Activated T-helper 9 cell treated with anti-CD3 and anti-CD28 coated beads, Interleukin-2, amount 50 U/mL, for 16 hours (primary cell): ENCODE measurements around the gene SDCCAG8.
"Not testable (repeated sequence)": the region's sequence is repeated elsewhere in the genome, so short reads cannot be mapped to it uniquely, and the experiment has no call there.

Source experiments
- DNase-seq: peaks from one replicate; pipeline ENCODE4 v3.0.0-alpha.2; 2020; ENCODE audit warnings: low read depth

Gene SDCCAG8

GRCh38 chr1:243255791-243256512 is at the start of gene SDCCAG8:
Gene SDCCAG8 (plus strand): TSS chr1:243256041. CDS start chr1:243256174, 133 bp downstream.
- DNase-seq: peak; percentile 87

- DNase-seq: not testable (repeated sequence)
Observed at GRCh38 chr1:243211984-243212383, 43.9 kb upstream of the SDCCAG8 start.

GRCh38 chr1:243213045-243213787 is 42.6 kb upstream of the SDCCAG8 start:
- no peak for DNase-seq

GRCh38 chr1:243215276-243215875 is 40.5 kb upstream of the SDCCAG8 start:
- DNase-seq: not testable (repeated sequence)

- no peak for DNase-seq
Observed at GRCh38 chr1:243216741-243217140, 39.1 kb upstream of the SDCCAG8 start.

GRCh38 chr1:243217349-243217748 is 38.5 kb upstream of the SDCCAG8 start:
- DNase-seq: no peak

- no peak for DNase-seq
Observed at GRCh38 chr1:243218059-243218458, 37.8 kb upstream of the SDCCAG8 start.

- DNase-seq: no peak
Observed at GRCh38 chr1:243227622-243228021, 28.2 kb upstream of the SDCCAG8 start.

GRCh38 chr1:243229526-243229925 is 26.3 kb upstream of the SDCCAG8 start:
- no peak for DNase-seq

- DNase-seq: no peak
Observed at GRCh38 chr1:243230914-243231313, 24.9 kb upstream of the SDCCAG8 start.

- no peak for DNase-seq
Observed at GRCh38 chr1:243233908-243234307, 21.9 kb upstream of the SDCCAG8 start.

GRCh38 chr1:243234978-243235647 is 20.7 kb upstream of the SDCCAG8 start:
- no peak for DNase-seq

- no peak for DNase-seq
Observed at GRCh38 chr1:243236604-243237252, 19.1 kb upstream of the SDCCAG8 start.

- DNase-seq: no peak
Observed at GRCh38 chr1:243244432-243244841, 11.4 kb upstream of the SDCCAG8 start.

- DNase-seq: no peak
Observed at GRCh38 chr1:243246916-243247315, 8.9 kb upstream of the SDCCAG8 start.

- DNase-seq: no peak
Observed at GRCh38 chr1:243247901-243248300, 7.9 kb upstream of the SDCCAG8 start.

- no peak for DNase-seq
Observed at GRCh38 chr1:243249214-243249613, 6.6 kb upstream of the SDCCAG8 start.

GRCh38 chr1:243250102-243250501 is 5.7 kb upstream of the SDCCAG8 start:
- no peak for DNase-seq

GRCh38 chr1:243251539-243251938 is 4.3 kb upstream of the SDCCAG8 start:
- no peak for DNase-seq

- DNase-seq: no peak
Observed at GRCh38 chr1:243253211-243253925, 2.5 kb upstream of the SDCCAG8 start.

- no peak for DNase-seq
Observed at GRCh38 chr1:243253926-243254232, 2.0 kb upstream of the SDCCAG8 start.
